NCI-H2171 (cell line): ENCODE results near the gene PLEKHG4.

Source experiments
- DNase-seq: peaks from one replicate; lab custom pipeline; 2025; lab: John Stamatoyannopoulos, UW

PLEKHG4 gene, protein sequence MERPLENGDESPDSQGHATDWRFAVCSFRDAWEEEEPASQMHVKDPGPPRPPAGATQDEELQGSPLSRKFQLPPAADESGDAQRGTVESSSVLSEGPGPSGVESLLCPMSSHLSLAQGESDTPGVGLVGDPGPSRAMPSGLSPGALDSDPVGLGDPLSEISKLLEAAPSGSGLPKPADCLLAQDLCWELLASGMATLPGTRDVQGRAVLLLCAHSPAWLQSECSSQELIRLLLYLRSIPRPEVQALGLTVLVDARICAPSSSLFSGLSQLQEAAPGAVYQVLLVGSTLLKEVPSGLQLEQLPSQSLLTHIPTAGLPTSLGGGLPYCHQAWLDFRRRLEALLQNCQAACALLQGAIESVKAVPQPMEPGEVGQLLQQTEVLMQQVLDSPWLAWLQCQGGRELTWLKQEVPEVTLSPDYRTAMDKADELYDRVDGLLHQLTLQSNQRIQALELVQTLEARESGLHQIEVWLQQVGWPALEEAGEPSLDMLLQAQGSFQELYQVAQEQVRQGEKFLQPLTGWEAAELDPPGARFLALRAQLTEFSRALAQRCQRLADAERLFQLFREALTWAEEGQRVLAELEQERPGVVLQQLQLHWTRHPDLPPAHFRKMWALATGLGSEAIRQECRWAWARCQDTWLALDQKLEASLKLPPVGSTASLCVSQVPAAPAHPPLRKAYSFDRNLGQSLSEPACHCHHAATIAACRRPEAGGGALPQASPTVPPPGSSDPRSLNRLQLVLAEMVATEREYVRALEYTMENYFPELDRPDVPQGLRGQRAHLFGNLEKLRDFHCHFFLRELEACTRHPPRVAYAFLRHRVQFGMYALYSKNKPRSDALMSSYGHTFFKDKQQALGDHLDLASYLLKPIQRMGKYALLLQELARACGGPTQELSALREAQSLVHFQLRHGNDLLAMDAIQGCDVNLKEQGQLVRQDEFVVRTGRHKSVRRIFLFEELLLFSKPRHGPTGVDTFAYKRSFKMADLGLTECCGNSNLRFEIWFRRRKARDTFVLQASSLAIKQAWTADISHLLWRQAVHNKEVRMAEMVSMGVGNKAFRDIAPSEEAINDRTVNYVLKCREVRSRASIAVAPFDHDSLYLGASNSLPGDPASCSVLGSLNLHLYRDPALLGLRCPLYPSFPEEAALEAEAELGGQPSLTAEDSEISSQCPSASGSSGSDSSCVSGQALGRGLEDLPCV

DNA sequence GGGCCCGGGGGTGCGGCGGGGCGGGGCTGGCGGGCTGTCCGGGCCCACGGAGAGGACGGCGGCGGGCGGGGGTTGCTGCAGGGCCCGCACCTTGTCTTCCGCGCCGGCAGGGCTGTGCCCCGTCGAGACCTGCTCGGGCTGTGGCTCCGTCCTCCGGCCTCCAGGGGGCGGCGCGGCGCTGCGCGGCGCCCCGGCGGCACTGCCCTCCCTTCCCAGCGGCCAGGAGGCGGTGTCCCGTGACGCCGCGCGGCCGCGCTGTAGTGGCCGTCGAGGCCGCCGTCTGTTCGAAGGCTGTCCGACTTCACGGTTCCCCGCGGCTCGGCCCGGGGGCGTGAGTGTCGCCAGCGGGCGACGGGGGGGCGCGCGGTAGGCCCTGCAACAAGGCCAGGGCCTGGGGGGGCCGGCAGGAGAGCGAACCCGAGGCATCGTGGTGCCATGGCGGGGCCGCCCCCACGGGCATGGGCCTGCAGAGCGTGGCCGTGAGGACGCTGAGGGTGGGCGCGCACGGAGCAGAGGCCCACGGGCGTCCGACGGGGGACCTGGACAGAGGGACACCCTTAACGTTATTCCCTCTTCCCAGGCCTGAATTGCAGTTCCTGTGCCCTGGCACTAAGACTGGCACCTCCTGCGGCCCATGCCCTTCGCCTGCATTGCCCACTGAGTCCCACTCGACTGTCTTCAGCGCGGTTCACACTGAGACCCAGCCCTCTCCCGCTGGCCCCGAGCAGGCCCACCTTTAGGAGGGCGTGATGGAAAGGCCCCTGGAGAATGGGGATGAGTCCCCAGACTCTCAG, at the start of gene PLEKHG4:
PLEKHG4 (plus strand) TSS at position 237 of the 794 bp plus-strand sequence; CDS start at position 750, 513 bp downstream.
- peak; percentile 64 for DNase-seq

- DNase-seq = no peak
Measured at GRCh38 chr16:67229906-67230808, 49.2 kb upstream of the PLEKHG4 start.

DNA sequence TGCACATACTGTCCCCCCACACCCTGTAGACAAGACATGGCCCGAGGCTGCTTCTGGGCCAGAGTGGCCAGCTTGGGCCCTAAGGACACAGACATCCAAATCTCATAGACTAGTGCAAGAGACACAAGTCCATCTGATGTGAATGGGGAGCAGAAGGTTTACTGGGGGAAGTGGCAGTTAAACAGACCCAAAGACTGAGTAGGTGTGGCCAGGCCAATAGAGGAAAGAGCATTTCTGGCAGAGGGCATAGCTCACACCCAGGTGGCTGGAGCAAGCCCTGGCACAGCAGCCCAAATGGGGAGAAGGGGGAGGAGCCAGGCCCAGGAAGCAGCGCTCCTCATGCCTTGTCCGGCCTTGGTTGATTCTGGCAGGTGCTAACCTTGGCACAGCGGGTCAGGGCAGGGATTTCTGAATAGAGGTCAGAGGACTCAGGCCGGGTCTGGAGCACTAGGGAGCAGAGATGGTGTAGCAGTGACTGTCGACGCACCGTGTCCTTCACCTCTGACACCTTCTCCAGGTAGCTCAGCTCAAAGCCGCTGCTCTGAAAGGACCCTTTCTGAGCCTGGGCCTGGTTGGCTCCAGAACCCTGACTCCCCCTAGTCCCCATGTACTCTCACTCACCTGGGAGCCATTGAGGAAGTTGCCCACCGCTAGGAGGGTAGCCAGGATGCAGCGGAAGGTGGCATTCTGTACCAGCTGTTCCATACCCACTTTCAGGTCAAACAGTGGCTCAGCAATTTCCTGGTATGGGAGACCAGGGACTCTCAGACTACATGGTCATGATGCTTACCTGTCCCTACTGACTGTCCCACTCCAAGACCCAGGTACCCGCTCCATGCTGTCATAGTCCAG, 48.3 kb upstream of the PLEKHG4 start:
- no peak for DNase-seq

DNA sequence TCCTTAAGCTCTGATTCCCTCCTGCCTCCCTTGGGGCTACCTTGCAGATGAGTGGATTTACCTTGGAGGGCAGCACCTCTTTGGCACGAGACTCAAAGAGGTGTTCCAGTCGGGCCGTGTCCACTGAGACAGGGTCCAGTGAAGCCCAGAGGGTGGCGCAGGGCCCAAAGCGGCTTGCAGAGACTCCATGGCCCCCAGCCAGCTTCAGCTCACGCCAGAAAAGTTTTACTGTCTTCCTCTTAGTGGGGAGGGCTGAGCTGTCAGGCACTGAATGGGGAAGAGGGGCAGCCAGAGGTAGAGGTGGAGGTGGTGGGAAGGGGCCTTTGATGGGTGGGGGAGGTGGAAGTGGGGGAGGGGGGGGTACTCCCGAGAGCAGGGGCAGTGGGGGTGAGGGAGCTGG, 45.7 kb upstream of the PLEKHG4 start:
- DNase-seq = no peak

- no peak for DNase-seq
Measured at GRCh38 chr16:67234180-67234597, 45.1 kb upstream of the PLEKHG4 start.

- DNase-seq = no peak
Measured at GRCh38 chr16:67235816-67236562, 43.3 kb upstream of the PLEKHG4 start.

DNA sequence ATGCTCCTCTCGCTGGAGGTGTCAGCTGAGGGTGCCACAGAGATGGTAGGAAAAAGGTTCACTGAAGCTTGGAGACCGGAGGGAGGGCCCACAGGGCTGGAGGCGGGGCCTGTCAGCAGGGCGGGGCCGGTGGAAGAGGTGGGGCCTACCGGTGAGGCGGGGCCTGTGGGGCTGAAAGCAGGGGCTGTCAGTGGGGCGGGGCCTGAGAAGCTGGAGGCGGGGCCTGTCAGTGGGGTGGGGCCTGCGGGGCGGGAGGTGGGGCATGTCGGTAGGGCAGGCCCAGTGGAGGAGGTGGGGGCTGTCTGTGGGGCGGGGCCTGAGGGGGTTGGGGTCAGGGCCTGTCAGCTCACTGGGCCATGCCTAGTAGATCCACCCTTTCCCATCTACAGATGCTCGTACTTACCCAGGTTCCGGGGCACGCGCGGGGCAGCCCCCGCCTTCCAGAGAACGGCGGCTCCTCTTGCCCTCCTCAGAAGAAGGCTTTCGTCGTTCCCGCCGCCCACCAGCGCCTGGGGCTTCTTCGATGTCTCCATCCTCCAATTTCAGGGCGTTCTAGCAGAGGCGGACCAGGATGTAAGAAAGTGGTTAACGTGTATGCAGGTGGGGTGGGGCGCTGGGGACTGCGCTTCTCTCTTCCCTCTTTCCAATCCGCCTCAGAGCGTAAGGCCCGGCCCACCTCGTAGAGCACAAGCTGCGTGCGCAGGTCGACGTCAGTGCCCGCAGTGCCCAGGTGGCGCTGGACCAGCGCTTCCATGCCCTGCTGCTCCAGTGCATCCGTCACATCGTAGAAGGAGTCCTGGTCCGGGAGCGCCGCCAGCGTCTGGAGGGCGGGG, 42.6 kb upstream of the PLEKHG4 start:
- no peak for DNase-seq

GRCh38 chr16:67237396-67238277, 41.7 kb upstream of the PLEKHG4 start:
- no peak for DNase-seq

GRCh38 chr16:67238278-67238575, 41.1 kb upstream of the PLEKHG4 start:
- DNase-seq = no peak

DNA sequence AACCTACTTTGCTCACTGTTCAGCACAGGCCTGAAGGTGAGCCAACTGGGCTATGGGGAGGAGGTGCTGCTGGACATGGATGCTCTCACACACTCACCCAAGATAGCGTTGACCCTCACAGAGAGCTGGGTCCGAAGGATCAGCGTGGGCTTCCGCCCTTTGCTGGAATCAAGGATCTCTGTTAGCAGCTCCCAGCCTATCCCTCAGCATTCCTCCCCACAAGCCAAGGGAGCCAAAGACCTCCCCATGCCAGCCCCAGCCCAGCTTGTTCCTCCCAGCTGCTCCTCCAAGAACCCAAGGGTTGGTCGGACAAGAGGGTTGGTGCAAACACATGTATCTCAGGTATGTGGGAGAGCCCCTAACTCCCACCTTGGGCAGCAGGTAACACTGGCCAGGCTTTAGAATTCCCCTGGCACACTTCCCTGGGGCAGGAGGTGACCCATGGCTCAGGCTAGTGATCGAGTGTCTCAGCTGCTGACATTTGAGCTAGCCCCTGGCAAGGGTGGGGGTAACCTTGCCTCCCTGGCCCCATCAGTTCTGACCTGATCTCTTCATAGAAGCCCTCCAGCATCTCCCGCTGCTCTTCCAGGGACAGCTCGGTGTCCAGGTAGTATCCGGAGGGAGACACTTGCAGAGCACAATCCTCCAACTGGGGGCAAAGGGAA, 40.4 kb upstream of the PLEKHG4 start:
- no peak for DNase-seq

DNA sequence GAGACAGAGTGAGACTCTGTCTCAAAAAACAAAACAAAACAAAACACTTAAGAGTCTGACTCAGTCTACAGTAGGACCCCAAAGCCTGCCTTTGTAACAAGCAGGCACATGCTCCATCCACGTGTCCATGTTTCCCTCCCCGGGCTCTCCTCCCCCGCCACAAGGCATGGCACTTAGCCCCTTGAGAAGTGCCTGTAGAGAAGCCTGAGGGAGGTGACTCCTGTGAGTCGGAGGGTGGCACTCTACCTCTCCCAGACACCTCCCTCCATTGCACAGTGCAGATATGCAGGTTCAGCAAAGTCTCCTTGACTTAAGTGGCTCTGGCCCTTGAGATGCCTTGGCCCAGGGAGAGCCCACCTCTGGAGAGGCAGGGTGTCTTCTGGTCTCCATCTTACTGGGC, 38.8 kb upstream of the PLEKHG4 start:
- no peak for DNase-seq

DNA sequence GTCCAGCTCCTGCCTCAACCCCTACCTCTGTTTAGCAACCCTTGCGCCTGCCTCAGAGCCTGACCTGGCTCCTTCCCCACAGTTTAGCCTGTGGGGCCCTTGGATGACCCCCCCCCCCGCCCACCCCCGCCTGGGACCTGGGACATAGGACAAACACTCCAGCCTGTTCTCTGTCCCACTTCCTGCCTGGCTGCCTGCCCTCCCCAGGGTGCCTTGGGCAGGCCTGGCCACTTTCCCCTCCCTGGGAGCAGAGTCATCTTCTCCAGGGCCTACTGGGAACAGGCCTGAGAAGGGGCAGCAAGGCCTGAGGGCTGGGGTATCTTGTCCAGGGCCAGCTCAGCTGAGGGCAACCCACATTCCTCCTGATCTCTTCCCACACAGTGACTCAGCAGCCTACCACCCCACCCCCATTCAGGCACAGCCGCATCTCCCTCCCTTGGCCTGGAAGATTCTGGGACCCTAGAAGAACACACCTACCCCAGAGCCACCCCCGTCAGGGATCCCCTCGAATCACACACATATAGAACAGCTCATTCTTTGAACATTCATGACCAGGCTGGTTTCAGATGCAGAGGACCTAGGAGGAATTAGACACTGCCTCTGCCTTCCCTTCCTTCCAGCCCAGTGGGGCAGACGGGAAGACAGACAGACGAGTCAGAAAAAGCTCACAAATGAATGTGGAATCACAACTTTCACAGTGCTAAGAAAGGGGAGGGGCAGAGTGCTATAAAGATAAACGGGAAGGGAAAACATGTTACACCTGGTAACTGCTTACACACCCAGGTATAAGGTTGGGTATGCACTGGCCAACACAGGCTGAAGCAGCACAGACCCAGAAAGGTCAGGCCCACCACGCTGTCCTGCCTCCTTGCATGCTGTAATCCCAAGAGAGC, 38.1 kb upstream of the PLEKHG4 start:
- DNase-seq = no peak

DNA sequence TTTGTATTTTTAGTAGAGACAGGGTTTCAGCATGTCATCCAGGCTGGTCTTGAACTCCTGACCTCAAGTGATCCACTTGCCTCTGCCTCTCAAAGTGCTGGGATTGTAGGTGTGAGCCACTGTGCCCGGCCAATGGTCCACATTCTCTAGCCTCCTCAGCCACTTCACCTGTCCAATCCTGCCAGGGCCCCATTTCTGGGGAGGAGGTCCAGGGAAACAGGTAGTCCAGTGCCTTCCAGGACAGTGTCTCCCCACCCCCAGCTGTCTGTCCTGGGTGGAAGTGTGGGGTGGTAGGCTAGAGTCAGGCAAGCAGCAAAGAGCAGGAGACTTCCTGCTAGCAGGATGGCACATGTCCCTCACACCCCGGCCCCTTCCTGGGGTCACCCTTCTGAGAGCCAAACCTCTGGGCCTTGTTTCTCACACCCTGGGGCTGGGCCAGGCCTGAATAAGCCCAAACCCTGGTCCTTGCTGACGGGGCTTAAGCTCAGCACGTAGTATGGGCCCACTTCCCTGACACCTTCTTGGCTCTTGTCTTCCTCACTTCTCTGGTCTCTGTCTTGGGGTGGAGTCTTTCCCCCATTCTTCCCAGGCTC, 37.1 kb upstream of the PLEKHG4 start:
- DNase-seq = no peak

GRCh38 chr16:67243481-67243880, 35.9 kb upstream of the PLEKHG4 start:
- no peak for DNase-seq
